ENCODE measurements around the gene DYNC2I2.
"Not testable (repeated sequence)": the region's sequence is repeated elsewhere in the genome, so short reads cannot be mapped to it uniquely, and the experiment has no call there.

Gene DYNC2I2

GRCh38 chr9:128614728-128615127 lies 41.9 kb downstream of the DYNC2I2 start:
- no peak for DNase-seq (ENCODE audit: low spot score)

GRCh38 chr9:128611600-128612394 lies 44.9 kb downstream of the DYNC2I2 start:
- DNase-seq (ENCODE audit: low spot score) = no peak

- DNase-seq (ENCODE audit: low spot score) = no peak
Observed at GRCh38 chr9:128610897-128611296, 45.8 kb downstream of the DYNC2I2 start.

GRCh38 chr9:128607642-128608350 lies 48.9 kb downstream of the DYNC2I2 start:
- no peak for DNase-seq (ENCODE audit: low spot score)

- DNase-seq (ENCODE audit: low spot score) = no peak
Observed at GRCh38 chr9:128603697-128604096, 53.0 kb downstream of the DYNC2I2 start.

- no peak for DNase-seq (ENCODE audit: low spot score)
Observed at GRCh38 chr9:128600099-128600498, 56.5 kb downstream of the DYNC2I2 start.

- DNase-seq (ENCODE audit: low spot score) = no peak
Observed at GRCh38 chr9:128595471-128595870, 61.2 kb downstream of the DYNC2I2 start.

GRCh38 chr9:128593856-128594255 lies 62.8 kb downstream of the DYNC2I2 start:
- no peak for DNase-seq (ENCODE audit: low spot score)

GRCh38 chr9:128593039-128593438 lies 63.6 kb downstream of the DYNC2I2 start:
- no peak for DNase-seq (ENCODE audit: low spot score)

- DNase-seq (ENCODE audit: low spot score) = no peak
Observed at GRCh38 chr9:128588581-128589233, 67.9 kb downstream of the DYNC2I2 start.

- no peak for DNase-seq (ENCODE audit: low spot score)
Observed at GRCh38 chr9:128587453-128587852, 69.2 kb downstream of the DYNC2I2 start.

- not testable (repeated sequence) for DNase-seq (ENCODE audit: low spot score)
Observed at GRCh38 chr9:128586934-128587333, 69.7 kb downstream of the DYNC2I2 start.

GRCh38 chr9:128585155-128585554 lies 71.5 kb downstream of the DYNC2I2 start:
- not testable (repeated sequence) for DNase-seq (ENCODE audit: low spot score)

All from RKO (cell line).